ENCODE data around the gene RASSF3. TPM values are rescaled to one million over a fixed set of nuclear protein-coding genes. Genes with fewer than 3 reads are reported as not detected.
"Not testable (repeated sequence)": the region's sequence is repeated elsewhere in the genome, so short reads cannot be mapped to it uniquely, and the experiment has no call there.

The RASSF3 gene
- total RNA-seq, 2 experiments from 2014 or later: 16.3 to 49.9 TPM

DNA sequence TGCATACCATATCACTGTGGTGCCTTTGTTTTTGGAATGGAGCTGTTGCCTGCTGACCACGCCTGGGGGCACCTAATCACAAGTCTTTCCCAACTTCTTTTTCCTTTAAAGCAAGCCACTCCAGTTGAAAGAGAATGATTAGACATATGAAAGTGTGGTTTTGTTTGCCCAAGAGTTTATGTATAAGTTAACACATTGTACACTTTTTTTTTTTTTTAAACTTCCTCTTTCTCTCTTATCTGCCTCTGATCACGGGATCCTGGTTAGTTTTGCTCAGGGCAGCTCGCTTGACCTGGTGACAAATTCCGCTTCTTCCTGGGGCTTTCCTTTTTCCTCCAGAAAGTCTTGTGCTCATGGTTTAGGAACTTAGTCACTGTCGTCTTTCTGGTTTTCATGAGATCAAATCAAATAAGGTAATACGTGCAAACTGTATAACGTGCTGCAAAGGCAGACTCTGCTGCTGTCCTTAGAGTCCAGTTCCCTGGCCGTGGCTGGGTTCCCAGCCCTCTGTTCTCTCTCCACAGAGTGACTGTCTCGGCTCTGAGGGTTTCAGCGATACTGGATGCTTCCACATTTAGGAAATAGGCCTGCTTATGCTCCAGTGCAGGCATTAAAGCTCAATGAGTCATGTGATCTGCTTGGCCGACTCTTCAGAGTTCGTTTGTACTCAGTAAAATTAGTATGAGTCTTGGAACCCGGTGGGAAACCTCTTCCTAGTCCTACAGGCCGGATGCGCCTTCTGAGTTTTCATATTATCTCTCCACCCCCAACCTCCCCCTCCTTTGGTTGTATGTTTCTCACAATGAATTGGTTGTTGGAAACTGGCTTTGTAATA lies 15.2 kb downstream of the RASSF3 start:
- Histone ChIP-seq H3K9me2 (ENCODE audit: insufficient read depth, low read length) (no peaks in the 10 kb centered on the region), H3K36me3 (ENCODE audit: insufficient read depth, low read length) (peaks cover 26% of the 10 kb centered on the region), H3K4me2 (ENCODE audit: low read length) (peak overlapping the region; percentile 91), H3K79me2 (ENCODE audit: insufficient read depth, low read depth, low read length) (peaks cover 98% of the 10 kb centered on the region), H3K27ac (ENCODE audit: low read depth, low read length, poor library complexity, severe bottlenecking) (peak overlapping the region; percentile 60), H4K20me1 (ENCODE audit: insufficient read depth, low read length) (no peaks in the 10 kb centered on the region; the same call in 1 of the 2 replicates), H2AFZ (ENCODE audit: low read length) (peak overlapping the region; percentile 48; the same call in 1 of the 2 replicates), H3K4me3 (ENCODE audit: low read depth, low read length, poor library complexity, severe bottlenecking) (peak overlapping the region; percentile 64), H3K9me3 (ENCODE audit: low read length) (no peaks in the 10 kb centered on the region), H3K4me1 (ENCODE audit: insufficient read depth, low read length, poor library complexity, severe bottlenecking) (peaks cover 49% of the 10 kb centered on the region)
- BruUV-seq (replicated peaks): no TSS peak
- ChIA-PET CTCF (ENCODE audit: unreplicated experiment) (interaction anchor here (0.9 to 1.1 kb wide), 2 partner anchors 17 to 18 kb away, joined by 3 read pairs; no protein-coding TSS in a partner anchor), POLR2A (interaction anchor here (0.6 to 2.8 kb wide), 11 partner anchors 9 to 55 kb away, joined by 3 to 14 read pairs (median 5); partner anchors contain the start of gene RASSF3)
- DNase-seq (ENCODE audit: low spot score): peak; percentile 54
- no peak for TF ChIP-seq EZH2phosphoT487 (IDR thresholded peaks at IDR 0.05; ENCODE audit: borderline replicate concordance, low read depth, low read length)
- TF ChIP-seq, protein P1, sequence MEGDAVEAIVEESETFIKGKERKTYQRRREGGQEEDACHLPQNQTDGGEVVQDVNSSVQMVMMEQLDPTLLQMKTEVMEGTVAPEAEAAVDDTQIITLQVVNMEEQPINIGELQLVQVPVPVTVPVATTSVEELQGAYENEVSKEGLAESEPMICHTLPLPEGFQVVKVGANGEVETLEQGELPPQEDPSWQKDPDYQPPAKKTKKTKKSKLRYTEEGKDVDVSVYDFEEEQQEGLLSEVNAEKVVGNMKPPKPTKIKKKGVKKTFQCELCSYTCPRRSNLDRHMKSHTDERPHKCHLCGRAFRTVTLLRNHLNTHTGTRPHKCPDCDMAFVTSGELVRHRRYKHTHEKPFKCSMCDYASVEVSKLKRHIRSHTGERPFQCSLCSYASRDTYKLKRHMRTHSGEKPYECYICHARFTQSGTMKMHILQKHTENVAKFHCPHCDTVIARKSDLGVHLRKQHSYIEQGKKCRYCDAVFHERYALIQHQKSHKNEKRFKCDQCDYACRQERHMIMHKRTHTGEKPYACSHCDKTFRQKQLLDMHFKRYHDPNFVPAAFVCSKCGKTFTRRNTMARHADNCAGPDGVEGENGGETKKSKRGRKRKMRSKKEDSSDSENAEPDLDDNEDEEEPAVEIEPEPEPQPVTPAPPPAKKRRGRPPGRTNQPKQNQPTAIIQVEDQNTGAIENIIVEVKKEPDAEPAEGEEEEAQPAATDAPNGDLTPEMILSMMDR (conservative IDR thresholded peaks at IDR 0.05; ENCODE audit: low read length): no peak
- intact Hi-C loops (cut with micrococcal nuclease; ENCODE audit: unreplicated experiment): no loop called here

GRCh38 chr12:64626588-64626987 lies 16.3 kb downstream of the RASSF3 start:
- H3K9me3 ChIP-seq (ENCODE audit: low read length); H4K20me1 ChIP-seq (ENCODE audit: insufficient read depth, low read length); BruUV-seq (replicated peaks); H3K4me2 ChIP-seq (ENCODE audit: low read length); DNase-seq (ENCODE audit: low spot score); intact Hi-C loops (cut with micrococcal nuclease; ENCODE audit: unreplicated experiment); H3K27ac ChIP-seq (ENCODE audit: low read depth, low read length, poor library complexity, severe bottlenecking); H3K9me2 ChIP-seq (ENCODE audit: insufficient read depth, low read length); H3K4me3 ChIP-seq (ENCODE audit: low read depth, low read length, poor library complexity, severe bottlenecking); H2AFZ ChIP-seq (ENCODE audit: low read length): not testable (repeated sequence)
- Histone ChIP-seq H3K79me2 (ENCODE audit: insufficient read depth, low read depth, low read length) (peaks cover 97% of the 10 kb centered on the region), H3K4me1 (ENCODE audit: insufficient read depth, low read length, poor library complexity, severe bottlenecking) (peaks cover 43% of the 10 kb centered on the region), H3K36me3 (ENCODE audit: insufficient read depth, low read length) (peaks cover 38% of the 10 kb centered on the region)
- POLR2A ChIA-PET: interaction anchor here (0.8 to 2.8 kb wide), 8 partner anchors 10 to 48 kb away, joined by 3 to 14 read pairs (median 4); no protein-coding TSS in a partner anchor
- CTCF ChIA-PET (ENCODE audit: unreplicated experiment): interaction anchor here (0.5 to 0.9 kb wide), 2 partner anchors 16 to 17 kb away, joined by 3 to 8 read pairs; no protein-coding TSS in a partner anchor

- no peak for DNase-seq (ENCODE audit: low spot score)
- H3K4me1 ChIP-seq (ENCODE audit: insufficient read depth, low read length, poor library complexity, severe bottlenecking): peaks cover 32% of the 10 kb centered on the region
- H3K4me3 ChIP-seq (ENCODE audit: low read depth, low read length, poor library complexity, severe bottlenecking): no peak overlapping the region
- ChIA-PET POLR2A (interaction anchor here (0.6 to 1.5 kb wide), 9 partner anchors 15 to 792 kb away, joined by 3 to 5 read pairs (median 4); no protein-coding TSS in a partner anchor), CTCF (ENCODE audit: unreplicated experiment) (interaction anchor here (0.9 to 1.1 kb wide), 2 partner anchors 17 to 19 kb away, joined by 3 read pairs; no protein-coding TSS in a partner anchor)
- TSS peak; percentile 25 for BruUV-seq (replicated peaks)
- H3K36me3 ChIP-seq (ENCODE audit: insufficient read depth, low read length): peaks cover 49% of the 10 kb centered on the region
- H3K27ac ChIP-seq (ENCODE audit: low read depth, low read length, poor library complexity, severe bottlenecking): no peak overlapping the region
- H3K4me2 ChIP-seq (ENCODE audit: low read length): no peak overlapping the region
- no peaks in the 10 kb centered on the region; the same call in 1 of the 2 replicates for H4K20me1 ChIP-seq (ENCODE audit: insufficient read depth, low read length)
- intact Hi-C loops (cut with micrococcal nuclease; ENCODE audit: unreplicated experiment): no loop called here
- no peak overlapping the region for H2AFZ ChIP-seq (ENCODE audit: low read length)
- TF ChIP-seq, protein P1 (conservative IDR thresholded peaks at IDR 0.05; ENCODE audit: low read length): no peak
- no peak for TF ChIP-seq EZH2phosphoT487 (IDR thresholded peaks at IDR 0.05; ENCODE audit: borderline replicate concordance, low read depth, low read length)
- peaks cover 97% of the 10 kb centered on the region for H3K79me2 ChIP-seq (ENCODE audit: insufficient read depth, low read depth, low read length)
- H3K9me2 ChIP-seq (ENCODE audit: insufficient read depth, low read length): no peaks in the 10 kb centered on the region
- H3K9me3 ChIP-seq (ENCODE audit: low read length): peaks cover 10% of the 10 kb centered on the region; the same call in 1 of the 2 replicates
Measured at GRCh38 chr12:64627771-64628170, 17.5 kb downstream of the RASSF3 start.

Measured in OCI-LY7 (cell line).